GM21825 (cell line): ENCODE data around the gene CAPZA2.
"Not testable (repeated sequence)": the region's sequence is repeated elsewhere in the genome, so short reads cannot be mapped to it uniquely, and the experiment has no call there.

Experiments used
- ATAC-seq: cut with Tn5 transposase; IDR thresholded peaks from one replicate; pipeline ENCODE4 v1.9.1; 2021; ENCODE audit warnings: mild to moderate bottlenecking, moderate library complexity; ENCODE audit not compliant: unreplicated experiment

The CAPZA2 gene

GRCh38 chr7:116862234-116862950, at the start of gene CAPZA2:
Gene CAPZA2 (plus strand): TSS chr7:116862587. CDS start chr7:116862612, 25 bp downstream.
- ATAC-seq: peak; percentile 90

- no peak for ATAC-seq
These were observed 49.5 kb upstream of the CAPZA2 start for GRCh38 chr7:116812860-116813259.

GRCh38 chr7:116813371-116813770, 49.0 kb upstream of the CAPZA2 start:
- not testable (repeated sequence) for ATAC-seq

GRCh38 chr7:116815041-116815440, 47.3 kb upstream of the CAPZA2 start:
- ATAC-seq: no peak

DNA sequence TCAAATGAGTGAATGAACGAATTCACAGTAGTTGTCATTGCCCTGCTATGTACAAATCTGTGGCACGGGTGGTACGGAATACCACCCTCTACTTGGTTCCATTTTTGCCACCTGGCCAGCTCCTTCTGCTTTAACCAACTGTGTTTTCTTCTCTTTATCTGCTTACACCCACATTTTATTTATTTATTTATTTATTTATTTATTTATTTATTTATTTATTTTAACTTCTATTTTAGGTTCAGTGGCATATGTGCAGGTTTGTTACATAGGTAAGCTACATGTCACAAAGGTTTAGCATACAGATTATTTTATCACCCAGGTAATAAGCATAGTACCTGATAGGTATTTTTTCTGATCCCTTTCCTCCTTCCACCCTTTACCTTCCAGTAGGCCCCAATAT, 42.2 kb upstream of the CAPZA2 start:
- ATAC-seq: no peak

- ATAC-seq: not testable (repeated sequence)
These were observed 40.7 kb upstream of the CAPZA2 start for GRCh38 chr7:116821647-116822046.

DNA sequence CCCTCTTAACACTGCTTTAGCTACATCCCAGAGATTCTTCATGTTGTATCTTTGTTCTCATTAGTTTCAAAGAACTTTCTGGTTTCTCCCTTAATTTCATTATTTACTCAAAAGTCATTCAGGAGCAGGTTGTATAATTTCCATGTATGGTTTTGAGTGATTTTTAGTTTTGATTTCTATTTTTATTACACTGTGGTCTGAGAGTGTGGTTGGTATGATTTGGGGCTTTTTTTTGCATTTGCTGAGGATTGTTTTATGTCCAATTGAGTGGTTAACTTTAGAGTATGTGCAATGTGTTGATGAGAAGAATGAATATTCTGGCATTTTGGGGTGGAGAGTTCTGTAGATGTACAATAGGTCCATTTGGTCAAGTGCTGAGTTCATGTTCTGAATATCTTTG, 37.9 kb upstream of the CAPZA2 start:
- no peak for ATAC-seq

DNA sequence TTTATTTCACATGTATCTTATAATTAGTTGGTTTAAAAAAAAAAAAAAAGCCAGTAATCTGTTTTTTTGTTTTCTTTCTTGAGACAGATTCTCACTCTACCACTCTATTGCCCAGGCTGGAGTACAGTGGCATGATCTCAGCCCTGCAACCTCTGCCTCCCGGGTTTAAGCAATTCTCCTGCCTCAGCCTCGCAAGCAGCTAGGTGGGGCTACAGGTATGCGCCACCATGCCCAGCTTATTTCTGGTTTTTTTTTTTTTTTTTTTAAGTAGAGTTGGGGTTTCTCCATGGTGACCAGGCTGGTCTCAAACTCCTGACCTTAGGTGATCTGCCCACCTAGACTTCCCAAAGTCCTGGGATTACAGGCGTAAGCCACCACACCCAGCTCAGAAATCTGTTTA, 34.1 kb upstream of the CAPZA2 start:
- ATAC-seq: no peak

DNA sequence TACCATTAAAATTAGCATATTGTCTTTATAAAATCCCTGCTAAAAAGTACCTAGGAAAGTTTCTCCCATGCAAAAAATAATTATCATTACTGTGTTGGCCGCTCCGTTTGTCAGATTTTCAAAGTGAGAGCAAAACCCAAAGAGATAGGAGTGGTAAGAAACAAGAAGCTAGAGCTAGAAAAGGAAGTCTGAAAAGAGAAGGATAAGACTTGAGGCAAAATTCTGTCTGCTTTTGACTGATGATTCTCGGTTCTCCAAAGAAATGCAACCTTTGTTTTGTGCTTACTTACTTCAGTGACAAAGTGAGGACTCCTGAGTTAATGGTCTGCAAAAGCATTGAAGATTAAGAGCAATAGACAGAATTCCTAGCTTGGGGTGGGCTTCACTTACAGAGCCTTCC, 33.3 kb upstream of the CAPZA2 start:
- no peak for ATAC-seq

GRCh38 chr7:116829493-116829892, 32.9 kb upstream of the CAPZA2 start:
- ATAC-seq: no peak

GRCh38 chr7:116832692-116833091, 29.7 kb upstream of the CAPZA2 start:
- ATAC-seq: no peak

DNA sequence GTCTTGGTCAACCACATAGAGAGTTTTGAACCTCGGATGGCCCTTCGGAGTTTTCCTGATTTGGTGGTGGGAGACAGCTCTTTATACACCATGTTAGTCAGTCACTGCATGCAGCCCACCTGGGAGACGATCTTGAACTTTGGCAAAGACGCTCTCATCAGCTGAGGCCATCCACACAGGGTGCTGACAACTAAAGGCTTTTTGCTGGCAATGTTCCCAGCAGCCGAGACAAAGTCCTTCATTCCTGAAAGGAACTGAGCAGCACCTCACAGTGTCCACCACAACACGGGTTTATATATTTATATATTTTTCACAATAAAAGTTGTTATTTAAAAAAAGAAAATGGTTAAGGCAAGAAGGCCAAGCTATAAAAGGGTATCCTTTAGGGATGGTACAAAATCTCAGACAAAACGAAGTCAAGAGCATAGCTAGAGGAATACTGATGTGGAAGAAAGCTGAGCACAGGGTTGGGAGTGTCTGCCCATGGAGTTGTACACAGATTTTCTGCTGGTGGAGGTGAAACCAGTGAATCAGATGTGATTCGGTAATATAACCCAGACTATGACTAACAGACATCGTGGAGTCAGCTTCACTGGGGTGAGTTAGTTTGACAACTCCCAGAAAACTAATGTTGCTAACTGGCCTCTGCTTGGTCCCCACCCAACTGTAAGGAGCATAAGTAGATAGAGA, 27.4 kb upstream of the CAPZA2 start:
- ATAC-seq: no peak

GRCh38 chr7:116836048-116836447, 26.3 kb upstream of the CAPZA2 start:
- ATAC-seq: no peak

DNA sequence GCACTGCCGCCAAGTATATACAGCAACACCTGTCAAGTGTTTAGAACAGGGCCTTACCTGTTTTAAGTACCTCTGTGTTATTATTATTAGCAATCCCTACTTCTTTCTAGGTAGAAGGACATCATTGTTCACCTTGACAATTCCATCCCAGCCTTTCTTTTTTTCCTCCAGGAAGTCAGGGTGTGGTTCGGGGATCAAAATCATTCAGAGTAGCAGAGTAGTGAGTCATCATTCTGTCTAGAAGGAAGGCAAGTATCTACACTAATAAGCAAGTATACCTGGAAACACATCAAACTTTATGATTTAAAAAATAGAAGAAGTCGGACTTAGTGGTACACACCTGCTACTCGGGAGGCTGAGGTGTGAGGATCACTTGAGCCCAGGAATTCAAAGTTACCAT, 25.5 kb upstream of the CAPZA2 start:
- no peak for ATAC-seq

DNA sequence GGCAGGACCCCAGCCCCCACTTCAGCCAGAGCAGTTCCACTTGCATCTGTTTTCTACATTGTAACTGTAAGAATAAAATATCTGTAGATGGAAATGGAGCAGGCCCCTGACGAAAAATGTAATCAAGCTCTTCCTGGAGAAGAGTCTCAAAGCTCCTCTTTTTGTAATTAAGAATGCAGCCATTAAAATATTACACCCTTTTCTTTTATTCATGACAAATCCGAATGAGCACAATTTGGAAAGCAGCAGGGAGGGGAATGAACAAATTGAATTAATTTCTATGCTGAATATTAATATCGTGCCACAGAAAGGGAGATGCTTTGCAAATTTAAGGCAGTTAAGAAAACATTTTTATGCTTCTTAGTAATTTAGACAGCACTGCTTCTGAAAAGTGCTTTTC, 24.8 kb upstream of the CAPZA2 start:
- ATAC-seq: no peak

GRCh38 chr7:116840256-116840655, 22.1 kb upstream of the CAPZA2 start:
- no peak for ATAC-seq

DNA sequence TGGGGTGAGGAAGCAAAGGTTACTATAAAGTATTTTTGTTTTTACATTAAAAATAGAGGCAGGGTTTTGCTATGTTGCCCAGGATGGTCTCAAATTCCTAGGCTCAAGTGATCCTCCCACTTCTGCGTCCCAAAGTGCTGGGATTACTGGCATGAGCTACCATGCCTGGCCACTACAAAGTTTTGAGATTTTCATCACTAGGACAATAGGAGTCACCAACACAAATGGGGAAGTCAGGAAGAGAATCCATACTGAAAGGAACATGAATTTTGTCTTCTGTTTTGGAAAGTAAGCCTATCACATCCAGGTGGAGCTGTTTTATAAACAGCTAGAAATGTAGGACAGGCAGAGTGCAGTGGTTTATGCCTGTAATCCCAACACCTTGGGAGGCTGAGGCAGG, 20.0 kb upstream of the CAPZA2 start:
- no peak for ATAC-seq

GRCh38 chr7:116843378-116843777, 19.0 kb upstream of the CAPZA2 start:
- no peak for ATAC-seq

- no peak for ATAC-seq
These were observed 11.2 kb upstream of the CAPZA2 start for GRCh38 chr7:116851175-116851574.

DNA sequence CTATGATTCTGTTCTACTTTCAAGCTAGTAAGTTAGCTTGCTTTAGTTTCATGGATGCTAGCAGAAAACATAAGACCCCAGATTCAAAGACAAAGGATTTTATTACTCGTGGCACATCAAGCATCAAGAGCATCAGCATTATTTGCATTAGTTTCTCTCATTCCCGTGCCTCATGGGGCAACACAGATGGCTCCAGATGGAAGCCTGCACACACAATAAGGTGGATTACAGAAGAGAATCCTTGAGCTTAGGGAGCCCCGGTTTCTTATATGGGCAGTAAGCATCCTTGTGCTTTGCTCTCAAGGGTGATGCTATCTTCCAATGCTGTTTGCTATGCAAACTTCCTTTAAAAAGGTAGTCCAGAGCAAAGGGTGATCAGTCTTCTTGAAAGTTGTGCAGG, 10.7 kb upstream of the CAPZA2 start:
- no peak for ATAC-seq

GRCh38 chr7:116854132-116854531, 8.3 kb upstream of the CAPZA2 start:
- ATAC-seq: no peak

DNA sequence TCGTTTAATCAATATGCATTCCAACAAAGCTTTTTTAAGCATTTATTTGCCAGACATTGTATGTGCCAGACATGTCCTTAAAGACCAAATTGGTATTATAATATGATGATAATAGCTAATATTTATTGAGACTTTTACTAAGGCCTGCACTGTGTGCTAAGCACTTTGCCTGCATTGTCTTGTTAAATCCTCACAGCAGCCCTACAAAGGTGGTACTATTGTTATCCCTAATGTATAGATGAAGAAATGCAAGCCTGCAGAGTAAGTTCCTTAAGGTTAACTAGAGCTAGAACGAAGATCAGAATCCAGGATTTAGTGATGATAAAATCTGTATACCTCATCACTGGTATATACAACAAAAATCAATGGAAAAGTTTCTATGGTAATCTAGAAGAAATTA, 5.3 kb upstream of the CAPZA2 start:
- ATAC-seq: no peak

- ATAC-seq: no peak
These were observed 3.1 kb upstream of the CAPZA2 start for GRCh38 chr7:116859323-116859722.
